Measurements from ENCODE around the gene LSR. TPM values are rescaled to one million over a fixed set of nuclear protein-coding genes. Genes with fewer than 3 reads are reported as not detected.

Gene LSR
- total RNA-seq, 1 experiment from 2014 or later: 152 TPM

DNA sequence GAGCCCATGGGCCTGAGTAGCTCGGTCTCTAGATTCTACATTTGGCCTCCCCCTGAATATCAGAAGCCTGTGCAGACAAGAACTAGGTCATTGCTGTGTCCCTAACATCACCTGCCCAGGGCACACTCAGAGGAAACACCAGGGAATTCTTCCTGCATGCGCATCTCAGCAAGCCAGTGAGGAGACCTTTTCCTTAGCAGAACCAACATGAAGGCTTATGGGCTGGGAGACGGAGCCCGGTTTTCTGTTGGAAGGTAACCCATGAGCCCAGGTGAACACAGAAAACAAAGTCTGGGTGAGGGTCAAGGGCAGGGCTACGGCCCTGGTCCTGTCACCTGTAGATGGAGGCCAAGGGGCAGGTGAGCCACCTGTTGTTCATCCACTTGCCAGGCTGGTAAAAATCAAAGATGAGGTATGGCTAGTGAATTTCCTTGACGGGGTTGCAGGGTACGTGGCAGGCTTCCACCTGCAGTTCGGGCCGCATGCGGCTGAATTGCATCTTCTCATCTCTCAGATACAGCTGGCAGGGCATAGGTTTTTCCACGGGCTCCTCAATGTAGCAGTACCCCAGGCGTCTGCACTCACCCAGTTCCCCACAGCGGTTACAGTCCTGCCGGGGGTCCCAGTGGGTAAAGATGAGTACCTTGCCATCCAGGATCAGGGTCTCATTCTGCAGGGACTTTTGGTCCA is 16.7 kb upstream of the LSR start:
- H3K4me1 ChIP-seq (ENCODE audit: insufficient read depth, low read length): no peaks in the 10 kb centered on the region; the same call in 1 of the 2 replicates
- H4K5ac ChIP-seq (ENCODE audit: insufficient read length, low read depth, low read length): no peak overlapping the region
- no peak overlapping the region for H4K8ac ChIP-seq (replicated peaks; ENCODE audit: insufficient read length, low read depth, low read length)
- H3K23me2 ChIP-seq (ENCODE audit: insufficient read length, low read depth, low read length, poor library complexity, severe bottlenecking): no peaks in the 10 kb centered on the region
- no peaks in the 10 kb centered on the region for H3K79me1 ChIP-seq (ENCODE audit: insufficient read depth, low read depth, low read length, poor library complexity, severe bottlenecking)
- no peaks in the 10 kb centered on the region for H3K27me3 ChIP-seq (ENCODE audit: insufficient read depth, low read length)
- peak overlapping the region; percentile 76 for H3K56ac ChIP-seq (ENCODE audit: insufficient read length, low read depth, low read length)
- no peak overlapping the region for H3K9ac ChIP-seq (ENCODE audit: extremely low read depth, insufficient read length, low read length)
- H3K27ac ChIP-seq (ENCODE audit: insufficient read length, low read depth, low read length): no peak overlapping the region
- H3K9me3 ChIP-seq (ENCODE audit: control insufficient read depth, low read depth, low read length): no peaks in the 10 kb centered on the region
- no peak overlapping the region for H2BK5ac ChIP-seq (ENCODE audit: insufficient read length, low read length)
- H2BK12ac ChIP-seq (ENCODE audit: insufficient read length, low read depth, low read length): no peak overlapping the region
- H3K4ac ChIP-seq (ENCODE audit: low read depth, low read length): no peak overlapping the region
- Mint-ChIP-seq H3K4me3 (no peak overlapping the region), H3K9me3 (peaks cover 5 to 13% of the 10 kb centered on the region in 2 experiments; a peak in 2 of 5 replicates), H3K36me3 (ENCODE audit: insufficient read depth in 1 of 3, low read depth in 3 of 3) (peaks cover 0 to 4% (median 1%) of the 10 kb centered on the region in 3 experiments; a peak in 1 of 7 replicates), H3K27me3 (ENCODE audit: low read depth) (peaks cover 6% of the 10 kb centered on the region), H3K27ac (no peak overlapping the region; a peak in 1 of 7 replicates), H3K4me1 (no peaks in the 10 kb centered on the region; a peak in 1 of 4 replicates)
- no peak overlapping the region for H2BK120ac ChIP-seq (ENCODE audit: low read depth, low read length, poor library complexity, severe bottlenecking)
- H2AK5ac ChIP-seq (ENCODE audit: insufficient read length, low read length): no peak overlapping the region
- no peaks in the 10 kb centered on the region for H4K20me1 ChIP-seq (ENCODE audit: control insufficient read depth, insufficient read depth, insufficient read length)
- no peak overlapping the region; the same call in 1 of the 2 replicates for H2BK15ac ChIP-seq (ENCODE audit: low read depth, low read length)
- H3K4me2 ChIP-seq (ENCODE audit: insufficient read depth, insufficient read length, low read length): no peak overlapping the region
- H3K18ac ChIP-seq (ENCODE audit: insufficient read length, low read depth, low read length): no peak overlapping the region
- no peak overlapping the region for H2BK20ac ChIP-seq (ENCODE audit: low read depth, low read length, poor library complexity, severe bottlenecking)
- no peak overlapping the region for H3K23ac ChIP-seq (ENCODE audit: insufficient read length, low read depth, low read length)
- no peak overlapping the region; the same call in 1 of the 2 replicates for H3K14ac ChIP-seq (ENCODE audit: insufficient read depth, low read length)
- H3K79me2 ChIP-seq (ENCODE audit: insufficient read depth, low read length): no peaks in the 10 kb centered on the region
- no peak overlapping the region for H4K91ac ChIP-seq (ENCODE audit: insufficient read length, low read depth, low read length)
- TF ChIP-seq, protein P1, sequence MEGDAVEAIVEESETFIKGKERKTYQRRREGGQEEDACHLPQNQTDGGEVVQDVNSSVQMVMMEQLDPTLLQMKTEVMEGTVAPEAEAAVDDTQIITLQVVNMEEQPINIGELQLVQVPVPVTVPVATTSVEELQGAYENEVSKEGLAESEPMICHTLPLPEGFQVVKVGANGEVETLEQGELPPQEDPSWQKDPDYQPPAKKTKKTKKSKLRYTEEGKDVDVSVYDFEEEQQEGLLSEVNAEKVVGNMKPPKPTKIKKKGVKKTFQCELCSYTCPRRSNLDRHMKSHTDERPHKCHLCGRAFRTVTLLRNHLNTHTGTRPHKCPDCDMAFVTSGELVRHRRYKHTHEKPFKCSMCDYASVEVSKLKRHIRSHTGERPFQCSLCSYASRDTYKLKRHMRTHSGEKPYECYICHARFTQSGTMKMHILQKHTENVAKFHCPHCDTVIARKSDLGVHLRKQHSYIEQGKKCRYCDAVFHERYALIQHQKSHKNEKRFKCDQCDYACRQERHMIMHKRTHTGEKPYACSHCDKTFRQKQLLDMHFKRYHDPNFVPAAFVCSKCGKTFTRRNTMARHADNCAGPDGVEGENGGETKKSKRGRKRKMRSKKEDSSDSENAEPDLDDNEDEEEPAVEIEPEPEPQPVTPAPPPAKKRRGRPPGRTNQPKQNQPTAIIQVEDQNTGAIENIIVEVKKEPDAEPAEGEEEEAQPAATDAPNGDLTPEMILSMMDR (conservative IDR thresholded peaks at IDR 0.05): no peak
- H2AFZ ChIP-seq (ENCODE audit: low read length): no peak overlapping the region
- no peak for DNase-seq
- no CpG with 5 or more reads among the region's 14 CpGs for WGBS (ENCODE audit: extremely low coverage, insufficient read length, low lambda C conversion rate)
- no peak overlapping the region for H3T11ph ChIP-seq (ENCODE audit: low read length)
